IPS-NIHi11 (cell line): ENCODE data around the gene OR2T33.
"Not testable (repeated sequence)": the region's sequence is repeated elsewhere in the genome, so short reads cannot be mapped to it uniquely, and the experiment has no call there.

Experiments
- DNase-seq: peaks from one replicate; pipeline ENCODE4 v3.0.0; 2012; ENCODE audit warnings: mixed read lengths, low spot score

The OR2T33 gene

GRCh38 chr1:248277876-248278275 lies at the start of gene OR2T33:
Gene OR2T33, minus strand, starts transcription at chr1:248277976. Its CDS starts 4,162 bp downstream, at chr1:248273814.
- no peak for DNase-seq

- no peak for DNase-seq
Measured at GRCh38 chr1:248324468-248324867, 46.7 kb upstream of the OR2T33 start, which contains the start of gene OR2M7. Gene OR2M7, minus strand, starts transcription at chr1:248324568. Its CDS starts 0 bp downstream, at chr1:248324568.

- DNase-seq = no peak
Measured at GRCh38 chr1:248316796-248317195, 39.0 kb upstream of the OR2T33 start.

GRCh38 chr1:248306740-248307139 lies 29.0 kb upstream of the OR2T33 start:
- not testable (repeated sequence) for DNase-seq

GRCh38 chr1:248306103-248306502 lies 28.3 kb upstream of the OR2T33 start:
- no peak for DNase-seq

- DNase-seq = not testable (repeated sequence)
Measured at GRCh38 chr1:248305672-248306071, 27.9 kb upstream of the OR2T33 start.

- DNase-seq = no peak
Measured at GRCh38 chr1:248303324-248303723, 25.5 kb upstream of the OR2T33 start, which contains the start of gene OR2T12. Gene OR2T12, minus strand, starts transcription at chr1:248303424. Its CDS starts 7,846 bp downstream, at chr1:248295578.

GRCh38 chr1:248288391-248288790 lies 10.6 kb upstream of the OR2T33 start:
- no peak for DNase-seq

GRCh38 chr1:248273225-248273624 lies 4.6 kb downstream of the OR2T33 start:
- DNase-seq = not testable (repeated sequence)

- DNase-seq = no peak
Measured at GRCh38 chr1:248268178-248268577, 9.6 kb downstream of the OR2T33 start.

GRCh38 chr1:248259309-248259708 lies 18.5 kb downstream of the OR2T33 start:
- not testable (repeated sequence) for DNase-seq

- peak; percentile 27 for DNase-seq
Measured at GRCh38 chr1:248243204-248243603, 34.6 kb downstream of the OR2T33 start.

- no peak for DNase-seq
Measured at GRCh38 chr1:248239478-248239877, 38.3 kb downstream of the OR2T33 start.

- no peak for DNase-seq
Measured at GRCh38 chr1:248231117-248231516, 46.7 kb downstream of the OR2T33 start, which contains the start of gene OR2M4. Gene OR2M4, plus strand, starts transcription at chr1:248231417. Its CDS starts 7,512 bp downstream, at chr1:248238929.

- DNase-seq = no peak
Measured at GRCh38 chr1:248229360-248229908, 48.3 kb downstream of the OR2T33 start.

GRCh38 chr1:248225537-248225936 lies 52.2 kb downstream of the OR2T33 start:
- DNase-seq = no peak
